Vagina (tissue), 2 donors: ENCODE results near the gene SMC6. TPM values are rescaled to one million over a fixed set of nuclear protein-coding genes. Genes with fewer than 3 reads are reported as not detected.

ENCODE experiments used
- DNase-seq, 2 donors: peaks; one replicate each; pipeline ENCODE4 v3.0.0-alpha.2; 2017; ENCODE audit errors: extremely low spot score in 2 of 2
- H3K27ac ChIP-seq: fragments of 200-600 bp; sonication (generic); one replicate; pipeline ENCODE4 v1.5.1; 2019
- H3K27me3 ChIP-seq: fragments of 200-600 bp; sonication (generic); one replicate; pipeline ENCODE4 v1.5.1; 2019
- H3K36me3 ChIP-seq, 2 donors: fragments of 200-600 bp; sonication (generic); one replicate each; pipeline ENCODE4 v1.5.1; 2017 to 2019
- H3K4me1 ChIP-seq: fragments of 200-600 bp; sonication (generic); one replicate; pipeline ENCODE4 v1.5.1; 2019
- H3K4me3 ChIP-seq, 2 donors: fragments of 200-600 bp; sonication (generic); 1 replicate in 1 of 2; 2 replicates in 1 of 2; pipeline ENCODE4 v1.5.1; 2016 to 2019
- H3K9me3 ChIP-seq: fragments of 200-600 bp; sonication (generic); one replicate; pipeline ENCODE4 v1.5.1; 2019
- CTCF ChIP-seq, 3 experiments: fragments of 450-650 bp in 2 of 3; fragments of 200-600 bp in 1 of 3; sonication (generic) in 1 of 3; IDR thresholded peaks; one replicate each; pipeline ENCODE4 v1.5.1; 2017 to 2019; ENCODE audit warnings: antibody characterized with exemption in 3 of 3, mild to moderate bottlenecking in 2 of 3, moderate library complexity in 2 of 3
- POLR2A ChIP-seq, 2 donors: fragments of 450-650 bp; IDR thresholded peaks; one replicate each; pipeline ENCODE4 v1.6.1; 2017; ENCODE audit warnings: antibody characterized with exemption in 2 of 2, mild to moderate bottlenecking in 2 of 2, moderate library complexity in 2 of 2
- POLR2AphosphoS5 ChIP-seq, 2 donors: sonication (generic); formaldehyde crosslinking; IDR thresholded peaks; one replicate each; pipeline ENCODE4 v1.9.0; 2017; ENCODE audit warnings: antibody characterized with exemption in 2 of 2, mild to moderate bottlenecking in 2 of 2, low read depth in 1 of 2; ENCODE audit not compliant: insufficient read depth in 1 of 2
- intact Hi-C: fragments of 100-400 bp; cut with DNase I; formaldehyde crosslinking; loops from one replicate; pipeline ENCODE4 v1.15.1; 2023
- total RNA-seq: library from RNA; depleted of rRNA; stranded (reverse); fragments of >200 nt; gene quantifications from one replicate; pipeline ENCODE4 v1.2.3, GENCODE V29; 2016

Gene SMC6
- total RNA-seq, 1 donor from 2014 or later = 33.6 TPM

- peaks cover 0 to 36% of the 10 kb centered on the region in 2 donors for H3K36me3 ChIP-seq
- H3K4me3 ChIP-seq = no peak overlapping the region
- no peaks in the 10 kb centered on the region for H3K9me3 ChIP-seq
- H3K27ac ChIP-seq = no peak overlapping the region
- DNase-seq = no peak
- H3K4me1 ChIP-seq = no peaks in the 10 kb centered on the region
- no peak for TF ChIP-seq POLR2AphosphoS5 (IDR thresholded peaks at IDR 0.05; ENCODE audit: insufficient read depth in 1 of 2, low read depth in 1 of 2)
- TF ChIP-seq CTCF (IDR thresholded peaks at IDR 0.05) = no peak
- TF ChIP-seq POLR2A (IDR thresholded peaks at IDR 0.05) = no peak
- H3K27me3 ChIP-seq = no peaks in the 10 kb centered on the region
- intact Hi-C loops = no loop called here
These were observed 85.7 kb downstream of the SMC6 start for GRCh38 chr2:17667898-17668297.

- intact Hi-C loops = no loop called here
- no peak overlapping the region for H3K27ac ChIP-seq
- H3K4me1 ChIP-seq = no peaks in the 10 kb centered on the region
- DNase-seq = no peak
- no peaks in the 10 kb centered on the region for H3K27me3 ChIP-seq
- no peak overlapping the region for H3K4me3 ChIP-seq
- peaks cover 0 to 29% of the 10 kb centered on the region in 2 donors for H3K36me3 ChIP-seq
- TF ChIP-seq POLR2A (IDR thresholded peaks at IDR 0.05) (no peak), POLR2AphosphoS5 (IDR thresholded peaks at IDR 0.05; ENCODE audit: insufficient read depth in 1 of 2, low read depth in 1 of 2) (no peak), CTCF (IDR thresholded peaks at IDR 0.05) (no peak)
- H3K9me3 ChIP-seq = no peaks in the 10 kb centered on the region
These were observed 89.1 kb downstream of the SMC6 start for GRCh38 chr2:17664534-17664933.

- Histone ChIP-seq H3K27me3 (no peaks in the 10 kb centered on the region), H3K36me3 (peaks cover 0 to 15% of the 10 kb centered on the region in 2 donors), H3K4me3 (no peak overlapping the region), H3K9me3 (no peaks in the 10 kb centered on the region), H3K4me1 (no peaks in the 10 kb centered on the region), H3K27ac (no peak overlapping the region)
- TF ChIP-seq POLR2A (IDR thresholded peaks at IDR 0.05) (no peak), POLR2AphosphoS5 (IDR thresholded peaks at IDR 0.05; ENCODE audit: insufficient read depth in 1 of 2, low read depth in 1 of 2) (no peak), CTCF (IDR thresholded peaks at IDR 0.05) (no peak)
- no peak for DNase-seq
- intact Hi-C loops = no loop called here
These were observed 90.9 kb downstream of the SMC6 start for GRCh38 chr2:17662723-17663122.

- H3K4me1 ChIP-seq = no peaks in the 10 kb centered on the region
- no peak overlapping the region for H3K4me3 ChIP-seq
- H3K27ac ChIP-seq = no peak overlapping the region
- H3K27me3 ChIP-seq = no peaks in the 10 kb centered on the region
- DNase-seq = no peak
- no peaks in the 10 kb centered on the region for H3K9me3 ChIP-seq
- TF ChIP-seq POLR2A (IDR thresholded peaks at IDR 0.05) (no peak), POLR2AphosphoS5 (IDR thresholded peaks at IDR 0.05; ENCODE audit: insufficient read depth in 1 of 2, low read depth in 1 of 2) (no peak), CTCF (IDR thresholded peaks at IDR 0.05) (no peak)
- intact Hi-C loops = no loop called here
- peaks cover 0 to 10% of the 10 kb centered on the region in 2 donors for H3K36me3 ChIP-seq
These were observed 92.2 kb downstream of the SMC6 start for GRCh38 chr2:17661460-17661859.

- H3K36me3 ChIP-seq = peaks cover 0 to 6% of the 10 kb centered on the region in 2 donors
- no peak overlapping the region for H3K4me3 ChIP-seq
- H3K9me3 ChIP-seq = no peaks in the 10 kb centered on the region
- no peak for DNase-seq
- H3K4me1 ChIP-seq = no peaks in the 10 kb centered on the region
- intact Hi-C loops = no loop called here
- no peaks in the 10 kb centered on the region for H3K27me3 ChIP-seq
- no peak overlapping the region for H3K27ac ChIP-seq
- TF ChIP-seq POLR2A (IDR thresholded peaks at IDR 0.05) (no peak), CTCF (IDR thresholded peaks at IDR 0.05) (no peak)
These were observed 93.4 kb downstream of the SMC6 start for GRCh38 chr2:17660219-17660618.
